ENCODE data around the gene ABHD2. TPM values are rescaled to one million over a fixed set of nuclear protein-coding genes. Genes with fewer than 3 reads are reported as not detected.

Gene ABHD2
- total RNA-seq, 1 donor from 2014 or later, result 50.5 TPM

DNA sequence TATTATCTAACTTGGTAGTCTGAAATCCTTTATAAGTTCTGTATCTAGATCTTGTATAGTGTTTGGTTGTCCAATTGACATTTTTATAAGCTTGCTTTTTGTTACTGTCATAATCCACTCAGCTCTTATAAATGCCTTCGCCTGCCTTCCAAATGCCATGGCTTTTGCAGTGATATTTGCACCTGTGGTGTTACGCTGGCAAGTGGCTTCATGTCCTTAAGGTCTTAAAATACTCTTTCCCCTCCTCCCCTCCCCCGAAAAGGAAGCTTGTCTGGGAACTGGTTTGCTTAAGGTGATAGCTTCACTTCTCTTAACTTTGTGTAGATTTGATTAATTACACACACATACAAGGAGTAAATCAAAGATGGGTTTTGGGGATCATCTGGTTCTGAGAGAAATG is 62.0 kb downstream of the ABHD2 start:
- Mint-ChIP-seq H3K27me3 (ENCODE audit: low read depth) (no peaks in the 10 kb centered on the region), H3K4me1 (ENCODE audit: low read depth) (no peaks in the 10 kb centered on the region), H3K36me3 (ENCODE audit: low read depth) (peaks cover 9% of the 10 kb centered on the region), H3K9me3 (ENCODE audit: low read depth) (no peaks in the 10 kb centered on the region), H3K27ac (ENCODE audit: unreplicated experiment) (no peak overlapping the region), H3K4me3 (ENCODE audit: unreplicated experiment) (no peak overlapping the region)
- DNase-seq (ENCODE audit: low spot score), result no peak
- TF ChIP-seq, protein P1, sequence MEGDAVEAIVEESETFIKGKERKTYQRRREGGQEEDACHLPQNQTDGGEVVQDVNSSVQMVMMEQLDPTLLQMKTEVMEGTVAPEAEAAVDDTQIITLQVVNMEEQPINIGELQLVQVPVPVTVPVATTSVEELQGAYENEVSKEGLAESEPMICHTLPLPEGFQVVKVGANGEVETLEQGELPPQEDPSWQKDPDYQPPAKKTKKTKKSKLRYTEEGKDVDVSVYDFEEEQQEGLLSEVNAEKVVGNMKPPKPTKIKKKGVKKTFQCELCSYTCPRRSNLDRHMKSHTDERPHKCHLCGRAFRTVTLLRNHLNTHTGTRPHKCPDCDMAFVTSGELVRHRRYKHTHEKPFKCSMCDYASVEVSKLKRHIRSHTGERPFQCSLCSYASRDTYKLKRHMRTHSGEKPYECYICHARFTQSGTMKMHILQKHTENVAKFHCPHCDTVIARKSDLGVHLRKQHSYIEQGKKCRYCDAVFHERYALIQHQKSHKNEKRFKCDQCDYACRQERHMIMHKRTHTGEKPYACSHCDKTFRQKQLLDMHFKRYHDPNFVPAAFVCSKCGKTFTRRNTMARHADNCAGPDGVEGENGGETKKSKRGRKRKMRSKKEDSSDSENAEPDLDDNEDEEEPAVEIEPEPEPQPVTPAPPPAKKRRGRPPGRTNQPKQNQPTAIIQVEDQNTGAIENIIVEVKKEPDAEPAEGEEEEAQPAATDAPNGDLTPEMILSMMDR (IDR thresholded peaks at IDR 0.05), result no peak

DNA sequence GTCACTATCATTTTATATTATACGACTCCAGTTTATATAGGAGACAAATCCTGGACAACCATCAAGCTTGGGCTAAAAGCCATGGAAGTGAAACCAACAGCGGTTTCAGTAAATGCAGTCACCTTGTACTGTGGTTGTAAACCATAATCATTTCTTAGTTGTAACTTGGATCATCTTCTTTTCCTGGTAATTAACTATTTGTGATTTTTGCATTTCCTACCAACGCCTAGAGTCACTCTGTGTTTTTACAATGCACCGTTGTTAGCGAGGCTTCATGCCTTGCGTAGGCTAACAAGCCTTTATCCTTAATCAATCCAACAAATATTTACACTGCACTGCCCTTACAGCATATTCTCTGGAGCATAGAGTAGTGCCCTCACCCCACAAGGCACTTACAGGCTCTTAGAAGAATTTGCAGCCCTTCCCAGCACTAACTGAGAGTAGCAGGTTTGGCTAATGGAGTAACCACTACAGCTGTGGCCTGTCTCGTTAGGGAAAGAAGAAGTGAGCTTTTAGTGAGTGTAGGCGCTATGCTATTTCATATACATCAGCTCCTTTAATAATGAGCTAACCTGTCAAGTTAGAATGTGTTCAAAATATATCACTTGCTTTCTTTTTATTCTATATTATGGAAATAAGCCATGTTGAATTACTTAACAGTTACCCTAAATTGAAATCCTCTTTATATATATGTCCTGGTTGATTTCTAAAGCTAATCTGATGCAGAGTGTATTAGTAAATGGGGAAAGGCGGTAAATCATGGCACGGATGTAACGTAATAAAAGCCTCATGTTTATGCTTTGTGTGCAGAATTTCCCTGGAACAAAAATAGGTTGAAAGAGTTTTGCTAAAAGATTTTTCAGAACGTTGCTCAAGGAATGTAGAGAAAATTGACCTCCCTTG is 62.8 kb downstream of the ABHD2 start:
- no peak for DNase-seq (ENCODE audit: low spot score)
- Mint-ChIP-seq H3K4me1 (ENCODE audit: low read depth) (no peaks in the 10 kb centered on the region), H3K27me3 (ENCODE audit: low read depth) (no peaks in the 10 kb centered on the region), H3K27ac (ENCODE audit: unreplicated experiment) (no peak overlapping the region), H3K9me3 (ENCODE audit: low read depth) (no peaks in the 10 kb centered on the region), H3K4me3 (ENCODE audit: unreplicated experiment) (no peak overlapping the region), H3K36me3 (ENCODE audit: low read depth) (peaks cover 13% of the 10 kb centered on the region)
- TF ChIP-seq, protein P1 (IDR thresholded peaks at IDR 0.05), result no peak

DNA sequence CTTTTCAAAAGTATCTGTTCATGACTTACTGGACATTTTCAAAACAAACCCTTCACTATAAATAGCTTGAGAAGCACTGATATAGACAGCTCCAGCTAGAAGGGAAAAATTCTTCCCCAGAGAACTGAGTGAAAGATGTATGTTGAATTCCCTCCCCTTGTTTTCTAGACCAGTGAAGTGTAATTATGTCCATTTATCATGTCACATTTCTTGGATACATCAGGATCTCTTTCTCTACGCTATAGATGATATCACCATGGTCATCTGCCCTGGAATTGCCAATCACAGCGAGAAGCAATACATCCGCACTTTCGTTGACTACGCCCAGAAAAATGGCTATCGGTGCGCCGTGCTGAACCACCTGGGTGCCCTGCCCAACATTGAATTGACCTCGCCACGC is 66.9 kb downstream of the ABHD2 start:
- Mint-ChIP-seq H3K36me3 (ENCODE audit: low read depth) (peaks cover 16% of the 10 kb centered on the region), H3K4me3 (ENCODE audit: unreplicated experiment) (no peak overlapping the region)
- TF ChIP-seq, protein P1 (IDR thresholded peaks at IDR 0.05), result no peak

DNA sequence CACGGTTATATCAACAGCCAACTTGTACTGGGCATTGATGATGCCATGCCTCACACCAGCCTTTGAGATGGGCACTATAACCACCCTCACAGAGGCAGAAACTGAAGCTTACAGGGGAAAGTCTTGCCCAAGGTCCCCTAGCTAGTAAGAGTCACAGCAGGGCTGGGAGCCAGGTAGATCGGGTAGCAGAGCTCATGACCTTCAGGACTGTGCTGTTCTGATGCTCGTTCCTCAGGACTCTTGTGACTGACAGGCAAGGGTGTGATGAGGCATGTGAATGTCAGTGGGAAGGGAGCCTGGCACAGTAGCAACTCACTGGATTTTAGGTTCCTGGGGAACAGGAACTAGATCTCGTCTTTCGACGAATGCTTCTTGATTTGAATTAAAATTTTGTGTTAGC is 67.4 kb downstream of the ABHD2 start:
- no peak overlapping the region for H3K4me3 Mint-ChIP-seq (ENCODE audit: unreplicated experiment)
- TF ChIP-seq, protein P1 (IDR thresholded peaks at IDR 0.05), result no peak

More for the DNA sequence above, 66.9 kb downstream of the ABHD2 start:
- H3K27ac Mint-ChIP-seq (ENCODE audit: unreplicated experiment), result no peak overlapping the region
- no peak for DNase-seq (ENCODE audit: low spot score)
- H3K9me3 Mint-ChIP-seq (ENCODE audit: low read depth), result no peaks in the 10 kb centered on the region
- H3K4me1 Mint-ChIP-seq (ENCODE audit: low read depth), result no peaks in the 10 kb centered on the region
- no peaks in the 10 kb centered on the region for H3K27me3 Mint-ChIP-seq (ENCODE audit: low read depth)

DNA sequence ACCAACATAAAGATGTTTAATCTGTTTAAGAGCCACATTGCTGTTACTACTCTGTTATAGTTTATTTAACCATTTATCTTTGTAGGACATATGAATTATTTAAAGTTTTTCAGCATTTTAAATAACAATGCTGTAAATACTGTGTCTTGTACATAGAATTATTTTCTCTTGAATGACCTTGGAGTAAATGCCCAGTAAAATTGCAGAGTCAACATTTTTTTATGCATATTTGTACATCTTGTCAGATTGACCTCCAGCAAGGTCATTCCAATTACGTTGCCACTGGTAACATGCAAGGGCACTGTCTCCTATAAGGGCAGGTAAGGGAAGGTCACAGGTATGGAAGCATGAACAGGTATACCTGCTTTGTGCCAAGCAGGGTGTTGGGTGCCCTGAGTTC is 68.8 kb downstream of the ABHD2 start:
- Mint-ChIP-seq H3K9me3 (ENCODE audit: low read depth) (no peaks in the 10 kb centered on the region), H3K27ac (ENCODE audit: unreplicated experiment) (no peak overlapping the region), H3K4me1 (ENCODE audit: low read depth) (no peaks in the 10 kb centered on the region), H3K27me3 (ENCODE audit: low read depth) (no peaks in the 10 kb centered on the region), H3K4me3 (ENCODE audit: unreplicated experiment) (no peak overlapping the region), H3K36me3 (ENCODE audit: low read depth) (peaks cover 11% of the 10 kb centered on the region)
- no peak for DNase-seq (ENCODE audit: low spot score)
- TF ChIP-seq, protein P1 (IDR thresholded peaks at IDR 0.05), result no peak

More for the DNA sequence above, 67.4 kb downstream of the ABHD2 start:
- H3K36me3 Mint-ChIP-seq (ENCODE audit: low read depth), result peaks cover 16% of the 10 kb centered on the region
- DNase-seq (ENCODE audit: low spot score), result no peak
- no peaks in the 10 kb centered on the region for H3K27me3 Mint-ChIP-seq (ENCODE audit: low read depth)
- no peaks in the 10 kb centered on the region for H3K9me3 Mint-ChIP-seq (ENCODE audit: low read depth)
- no peak overlapping the region for H3K27ac Mint-ChIP-seq (ENCODE audit: unreplicated experiment)
- no peaks in the 10 kb centered on the region for H3K4me1 Mint-ChIP-seq (ENCODE audit: low read depth)

All from chondrocyte (in vitro differentiated cells).